GM19043 (cell line): ENCODE results near the gene FANCC.

Experiments
- ATAC-seq: cut with Tn5 transposase; IDR thresholded peaks from one replicate; pipeline ENCODE4 v1.9.1; 2021; ENCODE audit warnings: low read depth; ENCODE audit not compliant: unreplicated experiment

FANCC gene

DNA sequence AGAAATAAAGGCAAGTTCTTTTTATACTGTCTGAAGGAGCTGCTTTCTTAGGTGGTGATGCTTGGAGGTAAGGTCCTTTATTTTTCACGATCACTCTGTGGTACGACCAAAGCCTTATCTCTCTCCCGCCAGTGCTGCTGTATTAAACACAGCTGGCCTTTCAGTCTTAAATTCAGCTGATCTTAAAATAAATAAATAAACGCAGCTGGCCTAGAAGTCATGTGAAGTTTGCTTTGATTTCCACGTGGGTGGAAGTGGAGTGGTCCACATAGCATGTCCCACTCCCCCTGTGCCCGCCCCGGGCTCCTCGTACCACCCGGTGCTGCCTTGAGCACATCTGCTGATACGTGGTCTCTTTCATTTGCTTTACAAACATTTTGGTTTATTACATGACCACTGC is 260.4 kb downstream of the FANCC start:
- no peak for ATAC-seq

DNA sequence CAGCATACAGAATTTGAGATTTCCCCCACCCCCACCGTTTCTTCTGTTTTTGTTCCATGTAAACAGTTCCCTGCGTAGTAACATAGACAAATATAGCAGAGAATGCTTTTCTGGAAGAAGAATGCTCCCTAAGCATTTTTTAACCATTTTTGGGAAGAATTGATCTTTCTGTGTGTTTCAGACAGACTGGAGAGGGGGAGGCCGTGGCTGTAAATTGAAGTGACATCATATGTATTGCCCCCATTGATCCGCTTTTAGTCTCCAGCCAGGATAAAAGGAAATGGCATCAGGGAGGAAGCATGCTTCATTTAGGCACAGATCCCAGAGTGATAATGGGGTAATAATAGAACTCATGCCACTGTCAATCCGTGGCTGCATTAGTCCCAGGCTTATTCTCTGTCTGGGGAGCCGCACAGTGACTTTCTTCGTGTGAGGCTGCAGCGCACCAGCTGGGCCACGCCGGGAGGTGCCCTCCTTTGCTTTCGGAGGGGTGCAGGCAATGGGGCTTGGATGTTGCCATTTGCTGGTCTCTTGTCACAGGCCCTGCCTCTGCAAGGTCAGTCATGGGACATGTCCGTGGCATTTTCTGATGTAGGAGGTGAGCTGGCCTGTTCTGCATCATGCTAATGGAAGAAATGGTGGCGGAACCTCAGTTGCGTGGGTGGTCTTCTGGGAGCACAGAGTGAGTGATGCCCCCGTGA is 261.5 kb downstream of the FANCC start:
- no peak for ATAC-seq

GRCh38 chr9:95055334-95055850 is 262.1 kb downstream of the FANCC start:
- ATAC-seq, result no peak

GRCh38 chr9:95053611-95054570 is 263.6 kb downstream of the FANCC start:
- ATAC-seq, result no peak

- no peak for ATAC-seq
Measured at GRCh38 chr9:95049761-95050160, 267.7 kb downstream of the FANCC start.
